AG09309 (cell line): ENCODE data around the gene TNFAIP8.

Experiments used
- DNase-seq: peaks from one replicate; pipeline ENCODE4 v3.0.0-alpha.2; 2010; ENCODE audit warnings: low read depth
- H3K4me3 ChIP-seq: 2 replicates; pipeline ENCODE4 v1.5.1; 2011; ENCODE audit warnings: mild to moderate bottlenecking, low read depth, low read length, moderate library complexity; ENCODE audit not compliant: control insufficient read depth
- TF ChIP-seq, protein P1 (sequence below): IDR thresholded peaks from 2 replicates; pipeline ENCODE4 v1.5.1; 2011; ENCODE audit warnings: mild to moderate bottlenecking, low read depth, low read length, inconsistent platforms; ENCODE audit not compliant: insufficient read depth, control insufficient read depth; ENCODE audit errors: missing control alignments

Gene TNFAIP8

DNA sequence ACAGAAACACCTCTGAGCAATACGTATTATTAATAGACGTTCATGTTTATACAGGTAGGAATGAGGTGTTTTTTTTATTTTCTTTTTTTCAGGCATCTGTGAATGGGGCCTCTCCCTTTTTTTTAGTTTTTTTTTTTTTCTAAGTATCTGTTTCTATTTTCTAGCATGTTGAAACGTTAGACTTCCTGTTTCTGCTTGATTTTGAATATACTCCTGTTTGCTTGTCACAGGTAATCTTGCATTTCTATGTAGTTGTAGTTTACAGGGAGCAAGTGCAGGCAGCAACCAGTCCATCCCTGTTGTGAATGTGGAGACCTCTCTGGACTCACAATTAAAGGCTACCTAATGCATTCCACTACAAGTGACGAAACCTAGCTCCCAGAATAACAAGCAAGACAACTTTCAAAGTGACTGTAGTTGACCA lies 22.8 kb upstream of the TNFAIP8 start:
- TF ChIP-seq, protein P1, sequence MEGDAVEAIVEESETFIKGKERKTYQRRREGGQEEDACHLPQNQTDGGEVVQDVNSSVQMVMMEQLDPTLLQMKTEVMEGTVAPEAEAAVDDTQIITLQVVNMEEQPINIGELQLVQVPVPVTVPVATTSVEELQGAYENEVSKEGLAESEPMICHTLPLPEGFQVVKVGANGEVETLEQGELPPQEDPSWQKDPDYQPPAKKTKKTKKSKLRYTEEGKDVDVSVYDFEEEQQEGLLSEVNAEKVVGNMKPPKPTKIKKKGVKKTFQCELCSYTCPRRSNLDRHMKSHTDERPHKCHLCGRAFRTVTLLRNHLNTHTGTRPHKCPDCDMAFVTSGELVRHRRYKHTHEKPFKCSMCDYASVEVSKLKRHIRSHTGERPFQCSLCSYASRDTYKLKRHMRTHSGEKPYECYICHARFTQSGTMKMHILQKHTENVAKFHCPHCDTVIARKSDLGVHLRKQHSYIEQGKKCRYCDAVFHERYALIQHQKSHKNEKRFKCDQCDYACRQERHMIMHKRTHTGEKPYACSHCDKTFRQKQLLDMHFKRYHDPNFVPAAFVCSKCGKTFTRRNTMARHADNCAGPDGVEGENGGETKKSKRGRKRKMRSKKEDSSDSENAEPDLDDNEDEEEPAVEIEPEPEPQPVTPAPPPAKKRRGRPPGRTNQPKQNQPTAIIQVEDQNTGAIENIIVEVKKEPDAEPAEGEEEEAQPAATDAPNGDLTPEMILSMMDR = no peak
- H3K4me3 ChIP-seq = no peak overlapping the region
- DNase-seq = no peak

DNA sequence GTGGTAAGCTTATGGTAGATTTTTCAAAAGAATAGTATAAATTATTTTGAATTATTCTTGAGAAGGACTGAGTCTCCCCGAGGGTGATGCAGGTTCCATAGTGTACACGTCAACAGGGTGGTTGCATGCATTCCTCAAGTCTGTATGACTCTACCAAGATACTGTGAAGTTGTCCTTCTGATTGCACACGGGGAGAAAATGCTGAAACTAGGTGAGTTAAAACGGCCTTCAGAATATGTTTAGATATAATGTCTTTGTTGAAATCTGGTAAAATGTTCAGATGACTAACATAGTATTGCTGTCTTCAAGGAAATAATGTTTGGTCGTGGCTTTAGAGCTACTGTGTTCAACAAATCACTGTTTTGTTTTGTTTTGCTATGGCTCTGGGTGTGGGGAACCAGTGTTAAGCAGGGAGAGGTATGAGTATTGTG lies 22.4 kb upstream of the TNFAIP8 start:
- no peak for DNase-seq
- TF ChIP-seq, protein P1 = no peak
- H3K4me3 ChIP-seq = no peak overlapping the region

DNA sequence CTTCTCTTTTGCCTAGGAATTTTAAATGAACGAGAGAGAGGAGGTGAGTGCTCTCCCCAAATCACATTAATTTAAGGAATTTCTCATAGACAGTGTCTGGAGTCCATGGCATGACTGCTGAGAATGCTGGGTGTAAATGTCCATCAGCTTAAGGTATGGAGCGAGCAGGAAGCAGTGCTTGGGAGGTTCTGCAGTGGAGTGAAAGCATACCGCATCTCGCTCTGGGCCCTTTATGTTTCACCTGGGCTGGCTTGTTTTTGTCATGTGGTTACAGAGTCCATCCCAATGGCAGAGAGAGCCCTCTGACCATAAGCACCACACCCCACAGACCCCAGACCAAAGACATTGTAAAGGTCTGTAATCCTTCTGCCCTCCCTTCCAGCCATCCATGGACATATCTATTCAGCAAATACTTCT lies 20.6 kb upstream of the TNFAIP8 start:
- DNase-seq = no peak
- TF ChIP-seq, protein P1 = no peak
- H3K4me3 ChIP-seq = no peak overlapping the region

DNA sequence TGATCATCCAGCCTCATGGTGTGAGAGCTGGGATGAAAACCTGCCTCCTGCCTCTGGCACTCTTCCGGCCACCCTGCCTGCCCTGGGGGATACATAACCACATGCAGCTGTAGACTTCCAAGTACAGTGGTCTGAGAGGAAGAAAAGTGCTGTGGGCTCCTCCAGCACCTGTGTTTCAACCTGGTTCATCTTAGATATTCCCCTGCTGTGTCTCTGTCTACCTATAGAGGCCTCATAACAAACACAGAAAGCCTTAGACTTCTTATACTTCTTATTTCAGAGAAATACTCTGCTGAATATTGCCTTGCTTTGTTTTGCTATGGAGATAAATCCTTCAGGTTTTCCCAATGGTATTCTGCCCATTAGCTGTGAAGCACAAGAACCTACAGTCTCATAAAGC lies 19.6 kb upstream of the TNFAIP8 start:
- no peak overlapping the region for H3K4me3 ChIP-seq
- DNase-seq = no peak
- TF ChIP-seq, protein P1 = no peak

DNA sequence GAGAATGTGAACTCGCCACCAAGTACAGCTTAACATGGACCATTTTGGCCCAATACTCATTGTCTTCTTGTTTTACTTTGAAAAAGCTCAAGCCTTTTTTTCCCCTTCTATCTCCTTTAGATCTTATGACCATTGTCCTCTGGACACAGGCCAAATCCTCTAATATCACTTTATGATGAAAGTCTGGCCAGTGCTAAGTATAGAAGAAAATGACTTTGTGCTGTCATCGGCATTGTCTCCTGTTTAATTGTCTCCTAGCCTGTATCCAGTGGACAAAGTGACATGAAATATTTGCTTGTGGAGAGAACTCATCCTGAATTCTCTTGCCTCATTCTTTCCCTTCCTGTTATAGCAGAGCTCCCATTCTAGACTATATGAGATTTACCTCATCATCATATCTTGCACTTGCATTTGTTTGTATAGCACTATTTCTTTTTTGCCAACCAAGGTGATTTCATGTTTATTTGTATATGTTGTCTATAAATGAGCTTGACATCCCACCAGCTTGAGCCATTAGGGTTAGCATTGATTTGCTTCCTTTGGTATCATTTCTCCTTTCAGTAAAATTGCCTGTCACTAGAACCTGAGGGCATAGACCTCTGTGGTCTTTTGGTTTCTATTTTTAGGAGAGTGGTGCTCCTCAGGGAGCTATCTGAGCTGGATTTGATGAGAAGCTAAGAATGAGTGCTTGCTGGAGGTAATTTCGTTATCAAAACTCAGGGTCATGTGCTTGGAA lies 18.8 kb upstream of the TNFAIP8 start:
- DNase-seq = no peak
- TF ChIP-seq, protein P1 = no peak
- no peak overlapping the region for H3K4me3 ChIP-seq

DNA sequence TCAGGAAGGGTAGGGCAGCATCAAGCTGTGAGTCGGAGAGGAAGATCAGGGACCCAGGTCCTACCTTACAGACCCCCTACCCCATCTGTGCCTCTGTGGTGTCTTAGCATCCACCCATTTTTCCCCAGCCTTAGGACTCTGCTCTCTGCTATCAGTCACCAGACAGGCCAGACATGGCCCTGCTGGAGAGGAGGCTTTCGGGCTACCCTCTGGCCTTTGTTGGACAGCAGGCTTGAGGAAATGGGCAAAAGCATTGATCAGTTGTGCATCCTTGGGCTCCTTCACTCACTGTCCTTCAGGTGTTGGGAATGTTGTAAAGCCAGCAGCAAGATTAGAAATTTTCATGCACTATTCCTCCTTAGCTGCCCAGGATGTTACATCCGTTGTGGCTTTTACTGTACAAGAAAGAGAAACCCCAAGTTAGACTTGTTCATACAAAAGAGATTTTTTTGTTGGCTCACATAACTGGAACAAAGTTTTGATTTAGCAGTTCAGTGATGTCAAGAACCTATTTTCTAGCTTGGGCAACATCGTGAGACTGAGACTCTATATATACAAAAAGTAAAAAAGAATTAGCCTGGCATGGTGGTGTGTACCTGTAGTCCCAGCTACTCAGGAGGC lies 17.4 kb upstream of the TNFAIP8 start:
- DNase-seq = no peak
- no peak overlapping the region for H3K4me3 ChIP-seq
- TF ChIP-seq, protein P1 = no peak

DNA sequence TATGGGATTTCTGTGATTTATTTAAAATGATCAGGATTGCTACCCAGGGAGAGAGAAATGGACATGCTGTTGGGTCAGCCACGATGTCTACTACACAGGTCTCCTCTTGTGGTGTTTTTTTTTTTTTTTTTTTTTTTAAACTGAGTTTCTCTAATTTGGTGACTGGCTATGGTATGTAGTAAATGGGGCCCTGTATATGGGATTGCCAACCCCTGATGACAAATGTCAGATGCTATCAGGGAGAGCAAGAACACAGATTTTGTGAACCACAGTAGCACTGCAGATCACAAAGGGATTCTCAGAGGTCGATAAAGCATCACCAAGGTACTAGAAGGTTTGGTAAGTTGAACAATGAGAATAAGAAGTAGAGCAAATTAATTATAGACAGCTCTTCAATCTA lies 16.5 kb upstream of the TNFAIP8 start:
- DNase-seq = no peak
- no peak overlapping the region for H3K4me3 ChIP-seq
- TF ChIP-seq, protein P1 = no peak
